Measurements from ENCODE around the gene PRSS53.
"Not testable (repeated sequence)": the region's sequence is repeated elsewhere in the genome, so short reads cannot be mapped to it uniquely, and the experiment has no call there.

PRSS53 gene

DNA sequence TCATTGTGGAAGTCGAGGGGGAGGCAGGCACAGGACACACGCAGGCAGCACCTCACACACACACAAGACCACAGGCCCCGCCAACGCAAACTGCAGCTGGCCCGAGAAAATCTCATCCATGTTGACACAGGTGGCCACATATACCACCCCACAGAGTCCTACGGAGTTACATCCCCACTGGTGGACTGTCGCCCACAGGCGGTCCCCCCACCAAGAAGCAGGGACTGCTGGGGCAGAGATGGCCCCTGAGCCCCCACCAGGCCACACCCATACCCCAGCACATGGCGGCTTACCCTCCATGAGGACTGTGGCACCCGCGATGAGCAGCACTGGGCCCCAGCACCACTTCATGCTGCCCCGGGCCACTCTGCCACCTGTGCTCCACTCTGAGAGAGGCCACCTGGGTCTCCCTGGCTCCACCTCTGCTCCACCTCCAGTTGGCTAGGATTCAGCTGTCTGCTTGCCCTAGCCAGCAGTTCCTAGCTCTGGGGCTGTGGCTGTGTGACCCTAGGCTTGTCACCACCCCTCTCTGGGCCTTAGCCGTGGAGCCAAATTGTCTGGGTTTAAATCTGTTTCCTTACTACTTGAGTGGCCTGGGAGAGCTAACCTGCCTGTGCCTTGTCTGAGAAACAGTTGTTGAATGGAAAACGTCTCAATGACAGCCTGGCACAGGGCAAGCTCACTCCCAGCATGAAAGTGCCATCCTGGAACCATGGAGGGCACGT lies at the start of gene PRSS53:
Gene PRSS53 (minus strand): TSS at position 485 of the 725 bp plus-strand sequence. CDS start 134 bp downstream, at position 351.
- DNase-seq = no peak

- DNase-seq = not testable (repeated sequence)
Measured at GRCh38 chr16:31136822-31137499, 48.2 kb upstream of the PRSS53 start.

DNA sequence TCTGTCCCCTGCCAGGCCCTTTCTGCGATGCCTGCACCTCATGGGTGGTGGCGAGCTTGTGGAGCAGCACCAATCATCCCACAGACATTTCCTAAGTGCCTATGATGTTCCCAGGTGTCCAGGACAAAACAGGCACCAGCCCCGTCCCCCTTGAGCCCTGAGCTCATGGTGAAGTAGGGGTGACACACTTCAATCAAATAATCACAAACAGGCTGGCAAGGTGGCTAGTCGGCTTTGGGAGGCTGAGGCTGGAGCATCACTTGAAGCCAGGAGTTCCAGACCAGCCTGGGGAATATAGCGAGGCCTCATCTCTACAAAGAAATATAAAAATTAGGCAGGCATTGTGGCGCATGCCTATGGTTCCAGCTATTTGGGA lies 47.5 kb upstream of the PRSS53 start:
- DNase-seq = no peak

DNA sequence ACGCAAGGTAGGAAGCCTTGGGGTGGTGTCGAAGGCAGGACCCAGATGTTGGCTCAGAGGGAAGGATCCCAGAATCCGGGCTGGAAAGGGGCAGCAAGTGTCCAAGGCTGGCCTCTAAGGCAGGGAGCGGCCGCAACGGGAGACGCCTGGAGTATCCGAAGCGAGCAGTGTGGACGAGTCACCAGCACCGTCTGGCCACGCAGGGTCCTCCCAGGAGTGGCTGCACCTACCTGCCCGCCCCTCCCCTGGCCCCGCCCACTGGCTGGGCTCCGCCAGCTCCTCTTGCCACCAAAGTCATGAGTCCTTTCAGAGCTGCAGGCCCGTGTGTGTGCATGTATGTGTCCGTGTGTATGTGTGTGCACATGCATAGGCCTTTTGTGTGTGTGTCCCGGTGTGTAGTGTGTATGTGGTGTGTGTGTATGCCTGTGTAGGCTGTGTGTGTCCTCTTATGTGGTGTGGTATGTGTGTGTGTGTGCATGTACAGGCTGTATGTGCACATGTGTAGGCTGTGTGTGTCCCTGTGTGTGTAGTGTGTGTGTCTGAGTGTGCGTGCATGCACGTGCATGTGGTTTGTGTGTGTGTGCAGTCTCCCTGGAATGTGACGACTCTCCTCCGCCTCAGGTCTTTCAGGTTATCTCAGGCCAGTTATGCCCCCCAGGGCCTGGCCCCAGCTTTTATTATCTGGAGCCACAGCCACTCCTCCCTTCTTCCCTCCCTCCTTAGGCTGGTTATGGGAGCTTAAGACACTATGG lies 47.0 kb upstream of the PRSS53 start, which contains the start of gene PRSS8:
Gene PRSS8 (minus strand): TSS at position 193 of the 752 bp plus-strand sequence. CDS start 229 bp downstream, outside the sequence.
- DNase-seq = peak; percentile 30

DNA sequence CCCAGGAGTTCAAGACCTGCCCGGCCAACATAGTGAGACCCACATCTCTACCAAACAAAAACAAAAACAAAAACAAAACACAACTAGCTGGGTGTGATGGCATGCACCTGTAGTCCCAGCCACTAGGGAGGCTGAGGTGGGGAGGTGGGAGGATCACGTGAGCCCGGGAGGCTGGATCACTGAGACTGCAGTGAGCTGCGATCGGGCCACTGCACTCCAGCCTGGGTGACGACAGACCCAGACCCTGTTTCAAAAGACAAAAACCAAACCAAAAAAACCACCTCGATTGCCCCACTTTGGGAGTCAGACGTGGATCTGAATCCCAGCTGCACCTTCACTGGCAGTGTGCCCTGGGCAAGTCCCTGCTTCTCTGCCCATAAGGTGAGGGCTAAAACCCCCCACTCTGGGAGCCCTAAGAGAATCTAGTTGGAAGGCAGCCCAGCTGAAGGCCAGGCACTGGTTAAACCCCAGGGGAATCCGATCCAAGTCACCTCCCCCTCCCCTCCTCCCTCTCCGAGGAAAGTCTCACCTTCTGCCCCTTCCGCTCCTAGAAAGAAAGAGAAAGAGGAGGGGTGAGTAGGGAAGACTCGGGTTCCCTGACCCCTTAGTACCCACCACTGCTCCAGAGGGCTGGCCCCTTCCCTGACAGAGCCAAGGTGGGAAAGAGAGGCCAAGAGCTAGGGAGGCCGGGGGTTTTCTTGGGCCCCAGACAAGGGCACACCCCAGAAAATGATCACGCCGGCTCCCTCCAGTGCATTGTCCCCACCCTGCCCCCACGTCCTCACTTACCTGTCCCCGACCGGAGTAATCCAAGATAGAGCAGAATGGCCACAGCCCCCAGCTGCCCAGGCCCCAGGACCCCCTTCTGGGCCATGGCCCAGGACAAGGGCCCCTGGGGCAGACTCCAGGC lies 46.1 kb upstream of the PRSS53 start:
- peak; percentile 31 for DNase-seq

DNA sequence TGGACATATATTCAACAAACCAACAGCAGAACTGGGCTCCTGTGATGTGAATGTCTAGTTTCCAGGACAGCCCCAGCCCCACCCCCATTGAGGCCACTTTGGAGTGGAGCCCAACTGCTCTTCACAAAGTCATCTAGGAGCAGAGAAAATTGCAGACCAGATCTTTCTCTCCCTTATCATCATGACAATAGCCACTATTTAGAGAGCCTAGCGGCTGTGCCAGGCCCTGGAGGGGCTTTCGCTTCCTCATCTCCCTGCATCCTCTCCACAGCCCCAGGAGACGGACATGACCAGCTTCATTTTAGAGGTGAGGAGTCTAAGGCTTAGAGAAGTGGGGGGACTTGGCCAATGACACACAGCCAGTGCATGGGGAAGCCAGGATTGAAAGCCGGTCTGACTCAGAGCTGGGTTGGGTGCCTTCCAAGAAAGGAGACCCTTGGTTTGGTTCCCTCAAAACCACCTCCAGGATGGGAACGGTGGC lies 45.4 kb upstream of the PRSS53 start:
- peak; percentile 20 for DNase-seq

DNA sequence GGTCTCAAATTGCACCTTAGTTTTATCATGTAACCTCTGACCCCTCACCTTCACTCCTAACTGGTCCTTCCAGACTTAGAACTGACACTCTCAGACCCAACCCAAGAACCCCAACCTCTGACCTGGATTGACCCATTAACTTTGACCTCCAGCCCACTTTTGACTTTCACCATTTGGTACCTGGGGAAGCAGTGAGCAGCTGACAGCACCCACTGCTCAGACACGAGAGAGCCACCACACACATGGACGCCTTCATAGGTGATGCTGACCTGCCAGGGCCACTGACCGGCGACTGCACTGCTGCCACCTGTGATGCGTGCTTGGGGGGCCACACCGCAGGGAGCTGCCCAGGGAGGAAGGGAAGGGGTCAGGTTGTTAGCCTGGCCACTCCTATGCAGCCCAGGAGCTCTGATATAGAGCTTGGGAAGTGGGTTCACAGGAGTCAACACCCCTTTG lies 44.3 kb upstream of the PRSS53 start:
- DNase-seq = no peak

GRCh38 chr16:31132303-31132979 lies 43.7 kb upstream of the PRSS53 start:
- no peak for DNase-seq

DNA sequence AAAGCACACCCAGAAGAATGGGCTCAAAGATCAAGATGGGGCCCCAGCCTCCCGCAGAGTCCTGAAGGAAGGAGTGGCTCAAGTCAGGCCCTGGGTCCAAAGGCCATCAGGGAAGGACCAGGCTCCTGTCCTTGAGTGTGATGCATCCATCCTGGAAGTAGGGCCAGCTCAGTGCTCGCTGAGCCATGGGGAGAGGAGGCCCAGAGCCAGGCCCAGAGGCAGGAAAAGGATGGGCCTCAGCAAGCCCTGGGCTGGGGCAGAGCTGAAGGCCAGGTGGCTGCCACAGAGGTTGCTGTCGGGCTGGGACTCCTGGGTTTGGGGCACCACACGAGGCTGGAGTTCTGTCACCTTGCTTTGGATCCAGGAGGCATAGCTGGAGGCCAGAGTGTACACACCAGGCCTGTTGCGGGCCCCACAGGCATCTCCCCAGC lies 43.1 kb upstream of the PRSS53 start:
- DNase-seq = no peak

GRCh38 chr16:31131416-31131815 lies 42.7 kb upstream of the PRSS53 start:
- no peak for DNase-seq

DNA sequence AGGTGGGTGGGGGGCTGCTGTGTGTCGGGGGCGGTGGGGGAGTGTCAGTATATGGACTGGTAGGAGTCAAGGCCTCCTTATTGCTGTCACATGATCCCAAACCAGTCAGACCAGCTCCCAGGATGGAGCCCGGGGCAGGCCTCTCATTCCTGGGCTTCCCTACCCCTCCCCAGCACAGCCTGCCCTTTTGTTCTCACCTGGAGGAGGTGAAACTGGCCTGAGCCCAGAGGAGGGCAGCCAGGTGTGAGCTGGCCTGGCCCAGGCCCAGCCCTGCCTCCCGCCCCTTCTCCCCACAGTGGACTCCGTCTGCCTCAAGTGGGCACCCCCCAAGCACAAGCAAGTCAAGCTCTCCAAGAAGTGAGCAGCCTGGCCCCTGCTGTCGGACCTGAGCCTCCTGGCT lies 42.2 kb upstream of the PRSS53 start:
- peak; percentile 58 for DNase-seq

- DNase-seq = no peak
Measured at GRCh38 chr16:31130336-31130891, 41.7 kb upstream of the PRSS53 start.

DNA sequence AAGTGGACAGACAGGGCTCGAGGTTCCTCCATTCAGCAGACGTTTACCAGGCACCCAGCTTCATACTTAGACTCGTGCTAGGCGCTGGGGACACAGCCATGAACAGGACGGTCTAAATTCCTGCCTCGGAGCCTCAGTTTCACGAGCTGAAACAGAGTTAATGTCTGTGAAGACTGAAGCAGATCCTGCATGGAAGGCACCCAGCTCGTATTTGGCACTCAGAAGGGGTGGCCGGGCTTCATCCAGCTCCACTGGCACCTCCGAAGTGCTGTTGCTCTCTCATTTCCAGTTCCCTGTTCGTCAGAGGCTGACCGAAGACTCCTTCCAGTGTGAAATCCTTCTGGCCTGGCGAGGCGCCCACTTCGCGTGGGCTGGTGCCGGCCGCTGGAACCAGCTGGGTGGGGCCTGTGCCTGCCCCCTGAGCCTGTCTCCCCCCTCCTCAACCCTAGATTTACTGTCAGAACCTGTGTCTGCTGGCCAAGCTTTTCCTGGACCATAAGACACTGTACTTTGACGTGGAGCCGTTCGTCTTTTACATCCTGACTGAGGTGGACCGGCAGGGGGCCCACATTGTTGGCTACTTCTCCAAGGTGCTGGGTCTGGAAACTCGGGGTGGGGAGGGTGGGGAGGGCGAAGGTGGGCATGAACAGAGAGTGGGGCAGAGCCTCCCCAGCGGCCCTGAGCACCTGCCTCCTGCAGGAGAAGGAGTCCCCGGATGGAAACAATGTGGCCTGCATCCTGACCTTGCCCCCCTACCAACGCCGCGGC lies 41.0 kb upstream of the PRSS53 start:
- no peak for DNase-seq

GRCh38 chr16:31128711-31129567 lies 40.2 kb upstream of the PRSS53 start:
- DNase-seq = no peak

DNA sequence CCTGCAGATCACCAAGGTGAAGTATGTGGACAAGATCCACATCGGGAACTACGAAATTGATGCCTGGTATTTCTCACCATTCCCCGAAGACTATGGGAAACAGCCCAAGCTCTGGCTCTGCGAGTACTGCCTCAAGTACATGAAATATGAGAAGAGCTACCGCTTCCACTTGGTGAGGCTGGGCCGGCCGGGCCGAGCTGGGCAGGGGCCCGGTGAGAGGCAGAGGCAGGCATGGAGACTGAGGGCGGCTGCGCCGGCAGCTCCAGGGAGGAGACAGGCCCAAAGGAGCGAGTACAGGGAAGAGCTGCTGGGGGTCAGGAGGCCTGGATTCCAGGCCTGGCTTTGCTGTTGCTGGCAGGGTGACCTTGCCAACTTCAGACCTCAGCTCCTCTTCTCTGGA lies 38.4 kb upstream of the PRSS53 start:
- peak; percentile 20 for DNase-seq

- no peak for DNase-seq
Measured at GRCh38 chr16:31125844-31126243, 37.1 kb upstream of the PRSS53 start.

GRCh38 chr16:31120129-31120528 lies 31.4 kb upstream of the PRSS53 start:
- DNase-seq = no peak

GRCh38 chr16:31118223-31119155 lies 29.7 kb upstream of the PRSS53 start:
- no peak for DNase-seq

Measured in NCI-H2029 treated with DMSO at 0.1 percent for 48 hours (cell line).